MM.1S (cell line): ENCODE data around the gene MUC22.

Experiments used
- CTCF ChIP-seq: fragments of 300-600 bp; sonication (generic); IDR thresholded peaks from 2 replicates; pipeline ENCODE4 v1.5.1; 2016; ENCODE audit warnings: antibody characterized with exemption, low read length, mixed read lengths
- EZH2 ChIP-seq: fragments of 300-600 bp; sonication (generic); optimal IDR thresholded peaks from 2 replicates; pipeline ENCODE3; 2017; ENCODE audit warnings: low read depth, mild to moderate bottlenecking, antibody characterized with exemption, low read length, mixed read lengths

GRCh38 chr6:31002471-31002870 is 7.8 kb upstream of the MUC22 start:
- no peak for TF ChIP-seq CTCF
- no peak for TF ChIP-seq EZH2
